H1 (cell line): ENCODE results near the gene ZXDC. TPM values are rescaled to one million over a fixed set of nuclear protein-coding genes. Genes with fewer than 3 reads are reported as not detected.

Source experiments
- BRCA1 ChIP-seq: IDR thresholded peaks from 2 replicates; pipeline ENCODE4 v1.6.1; 2012; ENCODE audit warnings: low read depth, low read length, improper control_type of control experiment
- TAF1 ChIP-seq: IDR thresholded peaks from 2 replicates; pipeline ENCODE4 v1.6.1; 2011; ENCODE audit warnings: mild to moderate bottlenecking, low read depth, low read length
- polyA plus RNA-seq, 7 experiments: library from polyadenylated mRNA; depleted of rRNA in 3 of 7; stranded (reverse) in 5 of 7; unstranded in 2 of 7; fragments of >200 nt in 5 of 7; fragments of 200-250 nt in 2 of 7; gene quantifications; 1 replicate in 5 of 7; 2 replicates in 1 of 7; 4 replicates in 1 of 7; pipeline versions ENCODE4 v1.2.1 to v1.2.3, GENCODE V29; 2011 to 2013; ENCODE audit warnings: missing spikeins in 2 of 7, mixed read lengths in 2 of 7
- total RNA-seq: library from RNA; stranded (reverse); fragmentation: NEBNext Ultra II Directional; extraction: Animal tissue kit (Norgen Biotek cat#: 25700); gene quantifications from 2 replicates; pipeline ENCODE4 v1.2.1, GENCODE V29; 2021
- TF ChIP-seq, protein P1 (sequence below): IDR thresholded peaks from 2 replicates; pipeline ENCODE4 v1.6.1; 2011; ENCODE audit warnings: low read length, improper control_type of control experiment

ZXDC gene
- total and polyA plus RNA-seq, 2 of the 8 experiments (the other 6 are each of a cell fraction or from before 2014, with no cell fraction given), result 12.7 to 24.3 TPM

DNA sequence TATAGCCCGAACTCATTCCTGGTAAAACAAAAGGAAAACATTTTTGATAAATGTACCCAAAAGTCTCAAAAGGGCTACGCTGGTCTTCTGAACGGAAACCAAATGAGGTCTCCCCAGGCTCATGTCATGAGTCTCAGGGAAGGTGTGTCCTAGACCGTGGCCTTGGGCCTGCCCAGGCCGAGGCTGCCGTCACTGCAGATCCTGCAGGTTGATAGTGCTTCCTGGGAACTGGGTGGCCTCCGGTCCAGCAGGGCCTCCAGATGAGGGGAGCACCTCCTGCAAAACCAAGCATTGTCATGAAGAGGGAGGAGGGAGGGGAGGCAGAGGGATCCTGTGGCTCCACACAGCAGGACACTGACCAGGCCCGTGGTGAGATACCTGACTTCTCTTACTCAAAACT lies 37.5 kb downstream of the ZXDC start (continued):
- TF ChIP-seq, protein P1, sequence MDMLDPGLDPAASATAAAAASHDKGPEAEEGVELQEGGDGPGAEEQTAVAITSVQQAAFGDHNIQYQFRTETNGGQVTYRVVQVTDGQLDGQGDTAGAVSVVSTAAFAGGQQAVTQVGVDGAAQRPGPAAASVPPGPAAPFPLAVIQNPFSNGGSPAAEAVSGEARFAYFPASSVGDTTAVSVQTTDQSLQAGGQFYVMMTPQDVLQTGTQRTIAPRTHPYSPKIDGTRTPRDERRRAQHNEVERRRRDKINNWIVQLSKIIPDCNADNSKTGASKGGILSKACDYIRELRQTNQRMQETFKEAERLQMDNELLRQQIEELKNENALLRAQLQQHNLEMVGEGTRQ, result no peak
- TF ChIP-seq TAF1 (no peak), BRCA1 (no peak)
